ENCODE results near the gene ITPKC. TPM values are rescaled to one million over a fixed set of nuclear protein-coding genes. Genes with fewer than 3 reads are reported as not detected.

ITPKC gene
- total and polyA plus RNA-seq, 7 donors = 6.9 to 19.2 (median 14.5) TPM

DNA sequence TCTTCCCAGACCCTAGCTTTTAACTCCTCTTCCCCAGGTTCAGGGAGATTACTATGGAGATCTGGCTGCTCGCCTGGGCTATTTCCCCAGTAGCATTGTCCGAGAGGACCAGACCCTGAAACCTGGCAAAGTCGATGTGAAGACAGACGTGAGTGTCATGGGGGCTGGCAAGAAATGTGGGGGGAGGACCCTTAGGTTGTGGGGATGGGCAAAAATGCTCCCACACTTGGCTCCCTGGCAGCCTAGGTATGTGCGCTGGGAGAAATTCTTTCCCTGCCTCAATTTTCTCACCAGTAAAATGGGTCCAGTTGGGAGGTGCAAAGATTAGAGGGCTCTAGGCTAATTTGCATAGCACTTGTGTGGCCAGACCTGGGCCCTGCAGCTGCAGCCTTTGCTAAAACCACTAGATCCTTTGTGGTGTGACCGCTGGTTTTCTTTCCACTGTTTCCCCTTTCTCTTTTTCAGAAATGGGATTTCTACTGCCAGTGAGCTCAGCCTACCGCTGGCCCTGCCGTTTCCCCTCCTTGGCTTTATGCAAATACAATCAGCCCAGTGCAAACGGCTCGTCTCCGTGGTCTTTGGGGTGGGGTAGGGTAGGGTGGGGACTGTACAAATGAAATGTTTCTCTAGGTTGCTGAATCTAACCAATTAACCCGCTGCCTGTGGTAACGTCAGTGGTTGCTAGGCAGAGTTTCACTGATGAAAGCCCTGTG, 60.2 kb downstream of the ITPKC start:
- ATAC-seq (peak; percentile 75 to 83 (median 77)), DNase-seq (peak; percentile 81 to 84)
- Histone ChIP-seq H3K27ac (peak overlapping the region; percentile 98), H3K4me3 (peak overlapping the region; percentile 85), H3K27me3 (ENCODE audit: insufficient read depth in 3 of 3, low read length in 2 of 3) (no peaks in the 10 kb centered on the region), H3K36me3 (ENCODE audit: insufficient read depth in 1 of 2, low read depth in 1 of 2) (no peaks in the 10 kb centered on the region), H3K4me1 (peaks cover 12% of the 10 kb centered on the region), H3K9me3 (no peaks in the 10 kb centered on the region)
- WGBS, 3 donors = 11 to 13% (median 11%) methylated on average over 13 of the region's 13 CpGs
- TF ChIP-seq, protein P1, sequence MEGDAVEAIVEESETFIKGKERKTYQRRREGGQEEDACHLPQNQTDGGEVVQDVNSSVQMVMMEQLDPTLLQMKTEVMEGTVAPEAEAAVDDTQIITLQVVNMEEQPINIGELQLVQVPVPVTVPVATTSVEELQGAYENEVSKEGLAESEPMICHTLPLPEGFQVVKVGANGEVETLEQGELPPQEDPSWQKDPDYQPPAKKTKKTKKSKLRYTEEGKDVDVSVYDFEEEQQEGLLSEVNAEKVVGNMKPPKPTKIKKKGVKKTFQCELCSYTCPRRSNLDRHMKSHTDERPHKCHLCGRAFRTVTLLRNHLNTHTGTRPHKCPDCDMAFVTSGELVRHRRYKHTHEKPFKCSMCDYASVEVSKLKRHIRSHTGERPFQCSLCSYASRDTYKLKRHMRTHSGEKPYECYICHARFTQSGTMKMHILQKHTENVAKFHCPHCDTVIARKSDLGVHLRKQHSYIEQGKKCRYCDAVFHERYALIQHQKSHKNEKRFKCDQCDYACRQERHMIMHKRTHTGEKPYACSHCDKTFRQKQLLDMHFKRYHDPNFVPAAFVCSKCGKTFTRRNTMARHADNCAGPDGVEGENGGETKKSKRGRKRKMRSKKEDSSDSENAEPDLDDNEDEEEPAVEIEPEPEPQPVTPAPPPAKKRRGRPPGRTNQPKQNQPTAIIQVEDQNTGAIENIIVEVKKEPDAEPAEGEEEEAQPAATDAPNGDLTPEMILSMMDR (IDR thresholded peaks at IDR 0.05) = no peak
- intact Hi-C loops (cut with DNase I) = loop anchor here in 1 of 2 donors (2.0 kb wide), 1 partner anchor 24 kb away; no protein-coding TSS in a partner anchor

GRCh38 chr19:40777645-40777936, 60.7 kb downstream of the ITPKC start:
- Histone ChIP-seq H3K4me1 (peaks cover 12% of the 10 kb centered on the region), H3K36me3 (ENCODE audit: insufficient read depth in 1 of 2, low read depth in 1 of 2) (no peaks in the 10 kb centered on the region), H3K9me3 (no peaks in the 10 kb centered on the region), H3K27ac (peak overlapping the region; percentile 98), H3K4me3 (peak overlapping the region; percentile 85), H3K27me3 (ENCODE audit: insufficient read depth in 3 of 3, low read length in 2 of 3) (no peaks in the 10 kb centered on the region)
- TF ChIP-seq, protein P1 (IDR thresholded peaks at IDR 0.05) = no peak
- WGBS, 3 donors = 0 to 1% (median 0%) methylated on average over 10 of the region's 10 CpGs
- DNase-seq (no peak), ATAC-seq (no peak)
- intact Hi-C loops (cut with DNase I) = loop anchor here in 1 of 2 donors (2.0 kb wide), 1 partner anchor 25 kb away; no protein-coding TSS in a partner anchor

GRCh38 chr19:40777937-40778705, 61.2 kb downstream of the ITPKC start, which contains the start of gene RAB4B:
Gene RAB4B, plus strand, starts transcription at chr19:40778247. Its CDS starts 129 bp downstream, at chr19:40778376.
- DNase-seq = peak; percentile 100
- peak; percentile 96 to 97 (median 96) for ATAC-seq
- WGBS, 3 donors = 0 to 1% (median 0%) methylated on average over 53 to 56 of the region's 56 CpGs
- Histone ChIP-seq H3K27me3 (ENCODE audit: insufficient read depth in 3 of 3, low read length in 2 of 3) (no peaks in the 10 kb centered on the region), H3K36me3 (ENCODE audit: insufficient read depth in 1 of 2, low read depth in 1 of 2) (no peaks in the 10 kb centered on the region), H3K4me1 (peaks cover 12% of the 10 kb centered on the region), H3K9me3 (no peaks in the 10 kb centered on the region), H3K4me3 (peak within 1 kb of the TSS; percentile 85), H3K27ac (peak within 1 kb of the TSS; percentile 98)
- TF ChIP-seq, protein P1 (IDR thresholded peaks at IDR 0.05) = no peak
- intact Hi-C loops (cut with DNase I) = loop anchor here in 1 of 2 donors (1.0 to 2.0 kb wide), 2 partner anchors 20 to 25 kb away; no protein-coding TSS in a partner anchor

GRCh38 chr19:40778706-40779284, 61.9 kb downstream of the ITPKC start:
- peak overlapping the region; percentile 85 for H3K4me3 ChIP-seq
- WGBS, 3 donors = 11 to 18% (median 16%) methylated on average over 7 of the region's 7 CpGs
- peaks cover 12% of the 10 kb centered on the region for H3K4me1 ChIP-seq
- H3K9me3 ChIP-seq = no peaks in the 10 kb centered on the region
- peak overlapping the region; percentile 98 for H3K27ac ChIP-seq
- ATAC-seq (no peak), DNase-seq (no peak)
- no peaks in the 10 kb centered on the region for H3K27me3 ChIP-seq (ENCODE audit: insufficient read depth in 3 of 3, low read length in 2 of 3)
- peaks cover 0 to 2% of the 10 kb centered on the region in 2 donors for H3K36me3 ChIP-seq (ENCODE audit: insufficient read depth in 1 of 2, low read depth in 1 of 2)
- TF ChIP-seq, protein P1 (IDR thresholded peaks at IDR 0.05) = no peak
- intact Hi-C loops (cut with DNase I) = loop anchor here in 1 of 2 donors (1.0 kb wide), 1 partner anchor 20 kb away; no protein-coding TSS in a partner anchor
